Neural cell (in vitro differentiated cells): ENCODE measurements around the gene CLHC1. TPM values are rescaled to one million over a fixed set of nuclear protein-coding genes. Genes with fewer than 3 reads are reported as not detected.

Source experiments
- H2AFZ ChIP-seq: fragments of 200-600, 300-800 bp; sonication (generic), shearing (Covaris generic); 2 replicates; pipeline ENCODE4 v1.6.0; 2014; ENCODE audit warnings: low read depth, mild to moderate bottlenecking, antibody characterized with exemption, low read length, moderate library complexity
- H3F3A ChIP-seq: fragments of 200-600 bp; shearing (Covaris generic); 2 replicates; pipeline ENCODE4 v1.6.1; 2016; ENCODE audit warnings: mild to moderate bottlenecking, moderate library complexity, mixed read lengths, antibody characterized with exemption, low read length; ENCODE audit not compliant: insufficient read depth, poor library complexity, severe bottlenecking
- H3K27ac ChIP-seq: fragments of 200-600, 300-800 bp; sonication (generic), shearing (Covaris generic); 2 replicates; pipeline ENCODE4 v1.5.1; 2014; ENCODE audit warnings: mild to moderate bottlenecking, low read length, moderate library complexity
- H3K27me3 ChIP-seq: fragments of 300-800, 200-600 bp; sonication (generic), shearing (Covaris generic); 2 replicates; pipeline ENCODE4 v1.6.0; 2014; ENCODE audit warnings: mild to moderate bottlenecking, low read depth, low read length, moderate library complexity; ENCODE audit not compliant: insufficient read depth
- H3K36me3 ChIP-seq: fragments of 300-800, 200-600 bp; sonication (generic), shearing (Covaris generic); 2 replicates; pipeline ENCODE4 v1.5.1; 2014; ENCODE audit warnings: mild to moderate bottlenecking, antibody characterized with exemption, low read length, moderate library complexity; ENCODE audit not compliant: insufficient read depth
- H3K4me2 ChIP-seq: fragments of 300-800, 200-600 bp; sonication (generic), shearing (Covaris generic); 2 replicates; pipeline ENCODE4 v1.6.0; 2014; ENCODE audit warnings: mild to moderate bottlenecking, low read length
- H3K4me3 ChIP-seq: fragments of 300-800, 200-600 bp; sonication (generic), shearing (Covaris generic); 2 replicates; pipeline ENCODE4 v1.5.1; 2014; ENCODE audit warnings: mild to moderate bottlenecking, low read length, moderate library complexity
- H3K79me2 ChIP-seq: fragments of 200-600 bp; shearing (Covaris generic); replicated peaks from 2 replicates; pipeline ENCODE4 v1.6.0; 2014; ENCODE audit warnings: mild to moderate bottlenecking, low read length, moderate library complexity; ENCODE audit not compliant: insufficient read depth
- H3K9ac ChIP-seq: fragments of 300-800, 200-600 bp; sonication (generic), shearing (Covaris generic); 2 replicates; pipeline ENCODE4 v1.6.1; 2016; ENCODE audit warnings: mild to moderate bottlenecking, low read length, mixed read lengths
- H3K9me2 ChIP-seq: fragments of 200-600 bp; shearing (Covaris generic); 2 replicates; pipeline ENCODE4 v1.6.1; 2016; ENCODE audit warnings: mild to moderate bottlenecking, low read length, mixed read lengths; ENCODE audit not compliant: insufficient read depth
- H3K9me3 ChIP-seq: fragments of 200-600, 300-800 bp; sonication (generic), shearing (Covaris generic); 2 replicates; pipeline ENCODE4 v1.6.1; 2016; ENCODE audit warnings: mild to moderate bottlenecking, mixed run types, low read length, moderate library complexity, mixed read lengths
- H4K20me1 ChIP-seq: fragments of 200-600 bp; shearing (Covaris generic); 2 replicates; pipeline ENCODE4 v1.6.1; 2016; ENCODE audit warnings: mild to moderate bottlenecking, mixed run types; ENCODE audit not compliant: insufficient read depth
- EP300 ChIP-seq: fragments of 450-650 bp; conservative IDR thresholded peaks from 2 replicates; pipeline ENCODE4 v1.6.1; 2014; ENCODE audit warnings: antibody characterized with exemption, mild to moderate bottlenecking, moderate library complexity; ENCODE audit not compliant: poor library complexity, severe bottlenecking
- EZH2 ChIP-seq: fragments of 200-600, 300-800 bp; shearing (Covaris generic), sonication (generic); IDR thresholded peaks from 2 replicates; pipeline ENCODE4 v1.6.1; 2014; ENCODE audit warnings: antibody characterized with exemption, low read length, borderline replicate concordance, mild to moderate bottlenecking; ENCODE audit not compliant: insufficient read depth, poor library complexity, severe bottlenecking
- MXI1 ChIP-seq: fragments of 450-650 bp; conservative IDR thresholded peaks from 2 replicates; pipeline ENCODE4 v1.6.1; 2014; ENCODE audit warnings: antibody characterized with exemption, mild to moderate bottlenecking; ENCODE audit not compliant: poor library complexity, severe bottlenecking
- POLR2AphosphoS5 ChIP-seq: IDR thresholded peaks from 2 replicates; pipeline ENCODE4 v1.6.1; 2012
- RAD21 ChIP-seq: fragments of 450-650 bp; conservative IDR thresholded peaks from 2 replicates; pipeline ENCODE4 v1.6.1; 2014; ENCODE audit warnings: antibody characterized with exemption, mild to moderate bottlenecking, moderate library complexity
- SMC3 ChIP-seq: fragments of 450-650 bp; conservative IDR thresholded peaks from 2 replicates; pipeline ENCODE4 v1.6.1; 2014; ENCODE audit warnings: antibody characterized with exemption, mild to moderate bottlenecking, moderate library complexity; ENCODE audit not compliant: poor library complexity
- TAF1 ChIP-seq: IDR thresholded peaks from 2 replicates; pipeline ENCODE4 v1.6.1; 2012; ENCODE audit warnings: low read depth
- polyA plus RNA-seq: library from polyadenylated mRNA; depleted of rRNA; stranded (reverse); fragments of >200 nt; gene quantifications from 2 replicates; pipeline ENCODE4 v1.2.3, GENCODE V29; 2014
- TF ChIP-seq, protein P1 (sequence below): fragments of 450-650 bp; IDR thresholded peaks from 2 replicates; pipeline ENCODE4 v1.5.1; 2014; ENCODE audit warnings: antibody characterized with exemption, mild to moderate bottlenecking, moderate library complexity; ENCODE audit not compliant: poor library complexity, severe bottlenecking
- TF ChIP-seq, protein P2 (sequence below): IDR thresholded peaks from 2 replicates; pipeline ENCODE4 v1.6.1; 2012; ENCODE audit warnings: borderline replicate concordance

The CLHC1 gene
- polyA plus RNA-seq, 1 donor from 2014 or later: 43.6 TPM

DNA sequence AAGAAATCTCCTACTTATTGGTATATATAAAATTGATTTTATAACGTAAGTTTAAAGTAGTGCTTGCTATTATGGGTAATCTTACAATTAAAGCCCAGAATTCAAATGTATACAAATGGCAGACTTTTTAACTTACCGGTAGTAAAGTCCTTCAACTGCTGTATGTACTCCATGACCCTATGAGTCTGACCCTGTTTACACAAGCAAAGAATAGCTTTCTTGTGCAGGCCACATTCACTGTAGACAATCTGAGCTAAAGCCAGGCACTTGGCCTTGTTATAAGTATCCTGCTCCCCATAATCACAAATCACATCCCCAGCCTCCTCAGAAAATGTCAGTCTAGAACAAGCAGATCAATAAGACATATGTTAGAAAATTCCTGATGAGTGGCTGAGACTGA lies 51.7 kb downstream of the CLHC1 start:
- no peak overlapping the region for H3K4me3 ChIP-seq
- H3K79me2 ChIP-seq: no peaks in the 10 kb centered on the region
- TF ChIP-seq, protein P1, sequence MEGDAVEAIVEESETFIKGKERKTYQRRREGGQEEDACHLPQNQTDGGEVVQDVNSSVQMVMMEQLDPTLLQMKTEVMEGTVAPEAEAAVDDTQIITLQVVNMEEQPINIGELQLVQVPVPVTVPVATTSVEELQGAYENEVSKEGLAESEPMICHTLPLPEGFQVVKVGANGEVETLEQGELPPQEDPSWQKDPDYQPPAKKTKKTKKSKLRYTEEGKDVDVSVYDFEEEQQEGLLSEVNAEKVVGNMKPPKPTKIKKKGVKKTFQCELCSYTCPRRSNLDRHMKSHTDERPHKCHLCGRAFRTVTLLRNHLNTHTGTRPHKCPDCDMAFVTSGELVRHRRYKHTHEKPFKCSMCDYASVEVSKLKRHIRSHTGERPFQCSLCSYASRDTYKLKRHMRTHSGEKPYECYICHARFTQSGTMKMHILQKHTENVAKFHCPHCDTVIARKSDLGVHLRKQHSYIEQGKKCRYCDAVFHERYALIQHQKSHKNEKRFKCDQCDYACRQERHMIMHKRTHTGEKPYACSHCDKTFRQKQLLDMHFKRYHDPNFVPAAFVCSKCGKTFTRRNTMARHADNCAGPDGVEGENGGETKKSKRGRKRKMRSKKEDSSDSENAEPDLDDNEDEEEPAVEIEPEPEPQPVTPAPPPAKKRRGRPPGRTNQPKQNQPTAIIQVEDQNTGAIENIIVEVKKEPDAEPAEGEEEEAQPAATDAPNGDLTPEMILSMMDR: no peak
- TF ChIP-seq EP300 (no peak), RAD21 (no peak), TAF1 (no peak), MXI1 (no peak), EZH2 (no peak), POLR2AphosphoS5 (no peak), SMC3 (no peak)
- TF ChIP-seq, protein P2, sequence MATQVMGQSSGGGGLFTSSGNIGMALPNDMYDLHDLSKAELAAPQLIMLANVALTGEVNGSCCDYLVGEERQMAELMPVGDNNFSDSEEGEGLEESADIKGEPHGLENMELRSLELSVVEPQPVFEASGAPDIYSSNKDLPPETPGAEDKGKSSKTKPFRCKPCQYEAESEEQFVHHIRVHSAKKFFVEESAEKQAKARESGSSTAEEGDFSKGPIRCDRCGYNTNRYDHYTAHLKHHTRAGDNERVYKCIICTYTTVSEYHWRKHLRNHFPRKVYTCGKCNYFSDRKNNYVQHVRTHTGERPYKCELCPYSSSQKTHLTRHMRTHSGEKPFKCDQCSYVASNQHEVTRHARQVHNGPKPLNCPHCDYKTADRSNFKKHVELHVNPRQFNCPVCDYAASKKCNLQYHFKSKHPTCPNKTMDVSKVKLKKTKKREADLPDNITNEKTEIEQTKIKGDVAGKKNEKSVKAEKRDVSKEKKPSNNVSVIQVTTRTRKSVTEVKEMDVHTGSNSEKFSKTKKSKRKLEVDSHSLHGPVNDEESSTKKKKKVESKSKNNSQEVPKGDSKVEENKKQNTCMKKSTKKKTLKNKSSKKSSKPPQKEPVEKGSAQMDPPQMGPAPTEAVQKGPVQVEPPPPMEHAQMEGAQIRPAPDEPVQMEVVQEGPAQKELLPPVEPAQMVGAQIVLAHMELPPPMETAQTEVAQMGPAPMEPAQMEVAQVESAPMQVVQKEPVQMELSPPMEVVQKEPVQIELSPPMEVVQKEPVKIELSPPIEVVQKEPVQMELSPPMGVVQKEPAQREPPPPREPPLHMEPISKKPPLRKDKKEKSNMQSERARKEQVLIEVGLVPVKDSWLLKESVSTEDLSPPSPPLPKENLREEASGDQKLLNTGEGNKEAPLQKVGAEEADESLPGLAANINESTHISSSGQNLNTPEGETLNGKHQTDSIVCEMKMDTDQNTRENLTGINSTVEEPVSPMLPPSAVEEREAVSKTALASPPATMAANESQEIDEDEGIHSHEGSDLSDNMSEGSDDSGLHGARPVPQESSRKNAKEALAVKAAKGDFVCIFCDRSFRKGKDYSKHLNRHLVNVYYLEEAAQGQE: no peak
- no peak overlapping the region for H3K27ac ChIP-seq
- no peak overlapping the region for H3K9ac ChIP-seq
- no peaks in the 10 kb centered on the region for H4K20me1 ChIP-seq
- no peaks in the 10 kb centered on the region for H3K9me3 ChIP-seq
- H3F3A ChIP-seq: no peaks in the 10 kb centered on the region
- H2AFZ ChIP-seq: no peak overlapping the region
- no peaks in the 10 kb centered on the region for H3K9me2 ChIP-seq
- H3K4me2 ChIP-seq: no peak overlapping the region
- no peaks in the 10 kb centered on the region for H3K36me3 ChIP-seq
- no peaks in the 10 kb centered on the region for H3K27me3 ChIP-seq

DNA sequence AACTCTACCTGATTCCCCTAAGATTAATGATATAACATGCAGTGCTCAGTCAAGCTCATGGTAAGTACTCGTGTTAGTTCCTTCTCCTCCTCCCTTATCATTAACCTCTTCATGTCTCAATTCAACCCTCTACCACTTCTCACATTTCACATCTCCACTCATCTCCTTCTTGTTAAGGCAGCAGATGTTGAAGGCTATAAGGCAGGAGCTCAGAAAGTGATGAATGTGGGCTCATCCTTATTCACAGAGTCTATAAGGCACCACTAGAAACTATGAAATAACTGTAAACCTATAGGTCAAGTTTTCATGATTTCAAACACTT lies 56.0 kb downstream of the CLHC1 start:
- no peaks in the 10 kb centered on the region for H4K20me1 ChIP-seq
- no peaks in the 10 kb centered on the region for H3K79me2 ChIP-seq
- H2AFZ ChIP-seq: no peak overlapping the region
- no peaks in the 10 kb centered on the region for H3F3A ChIP-seq
- H3K4me3 ChIP-seq: no peak overlapping the region
- H3K9ac ChIP-seq: no peak overlapping the region
- TF ChIP-seq EP300 (no peak), EZH2 (no peak), TAF1 (no peak), RAD21 (no peak), MXI1 (no peak), POLR2AphosphoS5 (no peak)
- TF ChIP-seq, protein P1: no peak
- TF ChIP-seq, protein P2: no peak
- no peak overlapping the region for H3K27ac ChIP-seq
- H3K27me3 ChIP-seq: no peaks in the 10 kb centered on the region
- no peaks in the 10 kb centered on the region for H3K36me3 ChIP-seq
- H3K9me2 ChIP-seq: no peaks in the 10 kb centered on the region
- H3K4me2 ChIP-seq: no peak overlapping the region
- H3K9me3 ChIP-seq: no peaks in the 10 kb centered on the region
